ENCODE data around the gene KCNQ2. TPM values are rescaled to one million over a fixed set of nuclear protein-coding genes. Genes with fewer than 3 reads are reported as not detected.

Gene KCNQ2
- polyA plus RNA-seq, 3 donors = not detected

GRCh38 chr20:63508072-63508768 is 35.8 kb upstream of the KCNQ2 start:
- Mint-ChIP-seq H3K27ac (no peak overlapping the region), H3K27me3 (ENCODE audit: low read depth in 3 of 3) (peaks cover 27 to 60% (median 29%) of the 10 kb centered on the region in 3 donors), H3K4me3 (no peak overlapping the region), H3K4me1 (peaks cover 5% of the 10 kb centered on the region), H3K36me3 (no peaks in the 10 kb centered on the region), H3K9me3 (peaks cover 16 to 30% (median 22%) of the 10 kb centered on the region in 7 donors)
- no peak for TF ChIP-seq CTCF (IDR thresholded peaks at IDR 0.05)
- WGBS (ENCODE audit: insufficient coverage) = 81% methylated on average over 27 of the region's 33 CpGs
- Histone ChIP-seq H2AFZ (ENCODE audit: insufficient read depth, low read depth, low read length, poor library complexity, severe bottlenecking) (no peak overlapping the region), H3K27me3 (ENCODE audit: control insufficient read depth in 2 of 2, insufficient read depth in 2 of 2, low read length in 2 of 2) (peaks cover 0 to 17% of the 10 kb centered on the region in 2 donors), H3K36me3 (replicated peaks in 1 of 2; ENCODE audit: control insufficient read depth in 1 of 2, insufficient read depth in 2 of 2, low read length in 2 of 2) (no peaks in the 10 kb centered on the region), H4K20me1 (ENCODE audit: insufficient read depth, low read length) (no peaks in the 10 kb centered on the region), H3K27ac (ENCODE audit: low read depth in 1 of 2, low read length in 2 of 2) (no peak overlapping the region), H3K79me2 (ENCODE audit: insufficient read depth, low read length) (no peaks in the 10 kb centered on the region), H3K4me2 (replicated peaks; ENCODE audit: extremely low read depth, low read length, poor library complexity, severe bottlenecking) (no peak overlapping the region), H3K4me1 (ENCODE audit: control insufficient read depth in 1 of 2, insufficient read depth in 2 of 2, low read length in 2 of 2) (peaks cover 0 to 4% of the 10 kb centered on the region in 2 donors), H3K9ac (ENCODE audit: insufficient read depth, low read length, poor library complexity, severe bottlenecking) (no peak overlapping the region), H3K4me3 (replicated peaks in 1 of 3; ENCODE audit: low read depth in 2 of 3, low read length in 3 of 3) (no peak overlapping the region), H3K9me3 (replicated peaks in 1 of 2; ENCODE audit: control insufficient read depth in 1 of 2, insufficient read depth in 1 of 2, low read length in 2 of 2) (peaks cover 16 to 22% of the 10 kb centered on the region in 2 donors)
- no peak for DNase-seq
- intact Hi-C loops (cut with micrococcal nuclease) = no loop called here

DNA sequence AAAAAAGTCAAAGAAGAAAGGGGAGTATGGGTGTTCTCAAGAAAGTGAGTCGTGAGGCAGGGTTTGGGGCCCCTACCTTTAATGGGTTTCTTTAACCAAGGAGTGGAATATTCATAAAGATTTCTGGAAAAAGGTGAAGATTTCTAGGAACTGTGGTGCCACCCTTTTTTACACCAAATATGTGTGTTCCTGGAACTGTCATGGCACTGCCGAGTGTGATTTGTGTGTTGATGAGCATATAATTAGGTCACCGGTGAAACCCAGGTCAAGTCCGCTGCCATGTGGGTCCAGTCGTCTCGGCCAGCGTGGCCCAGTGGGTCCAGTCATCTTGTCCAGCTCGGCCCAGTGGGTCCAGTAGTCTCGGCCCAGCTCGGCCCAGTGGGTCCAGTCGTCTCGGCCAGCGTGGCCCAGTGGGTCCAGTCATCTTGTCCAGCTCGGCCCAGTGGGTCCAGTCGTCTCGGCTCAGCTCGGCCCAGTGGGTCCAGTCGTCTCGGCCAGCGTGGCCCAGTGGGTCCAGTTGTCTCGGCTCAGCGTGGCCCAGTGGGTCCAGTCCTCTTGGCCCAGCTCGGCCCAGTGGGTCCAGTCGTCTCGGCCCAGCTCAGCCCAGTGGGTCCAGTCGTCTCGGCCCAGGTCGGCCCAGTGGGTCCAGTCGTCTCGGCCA is 34.8 kb upstream of the KCNQ2 start:
- Histone ChIP-seq H2AFZ (ENCODE audit: insufficient read depth, low read depth, low read length, poor library complexity, severe bottlenecking) (no peak overlapping the region), H3K4me2 (replicated peaks; ENCODE audit: extremely low read depth, low read length, poor library complexity, severe bottlenecking) (no peak overlapping the region), H3K79me2 (ENCODE audit: insufficient read depth, low read length) (no peaks in the 10 kb centered on the region), H3K4me3 (replicated peaks in 1 of 3; ENCODE audit: low read depth in 2 of 3, low read length in 3 of 3) (no peak overlapping the region), H3K4me1 (ENCODE audit: control insufficient read depth in 1 of 2, insufficient read depth in 2 of 2, low read length in 2 of 2) (peaks cover 0 to 4% of the 10 kb centered on the region in 2 donors), H3K27ac (ENCODE audit: low read depth in 1 of 2, low read length in 2 of 2) (no peak overlapping the region), H3K27me3 (ENCODE audit: control insufficient read depth in 2 of 2, insufficient read depth in 2 of 2, low read length in 2 of 2) (peaks cover 0 to 17% of the 10 kb centered on the region in 2 donors), H3K9me3 (replicated peaks in 1 of 2; ENCODE audit: control insufficient read depth in 1 of 2, insufficient read depth in 1 of 2, low read length in 2 of 2) (peaks cover 16 to 22% of the 10 kb centered on the region in 2 donors), H3K9ac (ENCODE audit: insufficient read depth, low read length, poor library complexity, severe bottlenecking) (no peak overlapping the region), H4K20me1 (ENCODE audit: insufficient read depth, low read length) (no peaks in the 10 kb centered on the region), H3K36me3 (replicated peaks in 1 of 2; ENCODE audit: control insufficient read depth in 1 of 2, insufficient read depth in 2 of 2, low read length in 2 of 2) (no peaks in the 10 kb centered on the region)
- Mint-ChIP-seq H3K27ac (peak overlapping the region in 1 of 7 donors; percentile 13), H3K4me1 (peaks cover 5% of the 10 kb centered on the region), H3K9me3 (peaks cover 13 to 30% (median 20%) of the 10 kb centered on the region in 7 donors), H3K4me3 (no peak overlapping the region), H3K36me3 (no peaks in the 10 kb centered on the region), H3K27me3 (ENCODE audit: low read depth in 3 of 3) (peaks cover 23 to 53% (median 25%) of the 10 kb centered on the region in 3 donors)
- intact Hi-C loops (cut with micrococcal nuclease) = no loop called here
- DNase-seq = no peak
- 96% methylated on average over 29 of the region's 30 CpGs for WGBS (ENCODE audit: insufficient coverage)
- no peak for TF ChIP-seq CTCF (IDR thresholded peaks at IDR 0.05)
